OCI-LY7 (cell line): ENCODE data around the gene FHIT.

ENCODE experiments used
- EZH2phosphoT487 ChIP-seq: fragments of 200-600 bp; sonication (generic); IDR thresholded peaks from 2 replicates; pipeline ENCODE4 v1.6.1; 2018; ENCODE audit warnings: low read depth, borderline replicate concordance, mild to moderate bottlenecking, mixed run types, antibody characterized with exemption, low read length, moderate library complexity, mixed read lengths
- TF ChIP-seq, protein P1 (sequence below): fragments of 200-600 bp; sonication (generic); conservative IDR thresholded peaks from 2 replicates; pipeline ENCODE4 v1.5.1; 2014; ENCODE audit warnings: mild to moderate bottlenecking, antibody characterized with exemption, low read length, moderate library complexity, mixed read lengths

GRCh38 chr3:61202086-61202485 lies 49.2 kb downstream of the FHIT start:
- TF ChIP-seq, protein P1, sequence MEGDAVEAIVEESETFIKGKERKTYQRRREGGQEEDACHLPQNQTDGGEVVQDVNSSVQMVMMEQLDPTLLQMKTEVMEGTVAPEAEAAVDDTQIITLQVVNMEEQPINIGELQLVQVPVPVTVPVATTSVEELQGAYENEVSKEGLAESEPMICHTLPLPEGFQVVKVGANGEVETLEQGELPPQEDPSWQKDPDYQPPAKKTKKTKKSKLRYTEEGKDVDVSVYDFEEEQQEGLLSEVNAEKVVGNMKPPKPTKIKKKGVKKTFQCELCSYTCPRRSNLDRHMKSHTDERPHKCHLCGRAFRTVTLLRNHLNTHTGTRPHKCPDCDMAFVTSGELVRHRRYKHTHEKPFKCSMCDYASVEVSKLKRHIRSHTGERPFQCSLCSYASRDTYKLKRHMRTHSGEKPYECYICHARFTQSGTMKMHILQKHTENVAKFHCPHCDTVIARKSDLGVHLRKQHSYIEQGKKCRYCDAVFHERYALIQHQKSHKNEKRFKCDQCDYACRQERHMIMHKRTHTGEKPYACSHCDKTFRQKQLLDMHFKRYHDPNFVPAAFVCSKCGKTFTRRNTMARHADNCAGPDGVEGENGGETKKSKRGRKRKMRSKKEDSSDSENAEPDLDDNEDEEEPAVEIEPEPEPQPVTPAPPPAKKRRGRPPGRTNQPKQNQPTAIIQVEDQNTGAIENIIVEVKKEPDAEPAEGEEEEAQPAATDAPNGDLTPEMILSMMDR = no peak
- TF ChIP-seq EZH2phosphoT487 = no peak
